Sigmoid colon (tissue), 4 donors: ENCODE measurements around the gene ENPP6.
A peak's percentile ranks its signal among the peaks of the same experiment; 100 is the strongest.

Source experiments
- POLR2A ChIP-seq, 2 donors: fragments of 450-650 bp; IDR thresholded peaks; one replicate each; pipeline ENCODE4 v1.6.1; 2016; ENCODE audit warnings: antibody characterized with exemption in 2 of 2, mild to moderate bottlenecking in 2 of 2, moderate library complexity in 2 of 2
- POLR2AphosphoS5 ChIP-seq, 4 donors: sonication (generic); formaldehyde crosslinking; IDR thresholded peaks; one replicate each; pipeline ENCODE4 v1.6.1; 2017; ENCODE audit warnings: antibody characterized with exemption in 4 of 4
- TF ChIP-seq, protein P1 (sequence below), 4 experiments: fragments of 450-650 bp in 3 of 4; fragments of 200-600 bp in 1 of 4; IDR thresholded peaks; one replicate each; pipeline ENCODE4 v1.5.1; 2016 to 2019; ENCODE audit warnings: antibody characterized with exemption in 4 of 4, mild to moderate bottlenecking in 3 of 4, moderate library complexity in 2 of 4

DNA sequence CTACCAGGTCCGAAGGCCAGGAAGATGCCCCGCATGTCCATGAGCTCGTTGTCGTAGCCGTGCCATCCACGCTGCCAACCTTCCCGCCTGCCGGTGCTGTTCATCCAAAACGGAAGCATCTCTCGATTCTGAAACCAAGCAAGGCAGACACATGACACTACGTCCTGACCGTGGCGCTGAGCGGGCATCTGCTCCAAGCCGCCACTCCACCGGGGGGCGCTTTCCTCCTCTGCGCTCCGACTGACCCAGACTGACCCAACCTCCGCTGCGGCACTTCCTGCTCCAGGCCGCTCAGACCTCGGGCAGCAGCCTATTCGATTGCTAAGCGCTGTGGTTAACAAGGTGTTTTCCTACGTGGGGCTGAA, 120.5 kb downstream of the ENPP6 start:
- TF ChIP-seq, protein P1, sequence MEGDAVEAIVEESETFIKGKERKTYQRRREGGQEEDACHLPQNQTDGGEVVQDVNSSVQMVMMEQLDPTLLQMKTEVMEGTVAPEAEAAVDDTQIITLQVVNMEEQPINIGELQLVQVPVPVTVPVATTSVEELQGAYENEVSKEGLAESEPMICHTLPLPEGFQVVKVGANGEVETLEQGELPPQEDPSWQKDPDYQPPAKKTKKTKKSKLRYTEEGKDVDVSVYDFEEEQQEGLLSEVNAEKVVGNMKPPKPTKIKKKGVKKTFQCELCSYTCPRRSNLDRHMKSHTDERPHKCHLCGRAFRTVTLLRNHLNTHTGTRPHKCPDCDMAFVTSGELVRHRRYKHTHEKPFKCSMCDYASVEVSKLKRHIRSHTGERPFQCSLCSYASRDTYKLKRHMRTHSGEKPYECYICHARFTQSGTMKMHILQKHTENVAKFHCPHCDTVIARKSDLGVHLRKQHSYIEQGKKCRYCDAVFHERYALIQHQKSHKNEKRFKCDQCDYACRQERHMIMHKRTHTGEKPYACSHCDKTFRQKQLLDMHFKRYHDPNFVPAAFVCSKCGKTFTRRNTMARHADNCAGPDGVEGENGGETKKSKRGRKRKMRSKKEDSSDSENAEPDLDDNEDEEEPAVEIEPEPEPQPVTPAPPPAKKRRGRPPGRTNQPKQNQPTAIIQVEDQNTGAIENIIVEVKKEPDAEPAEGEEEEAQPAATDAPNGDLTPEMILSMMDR (IDR thresholded peaks at IDR 0.05) = peak in 3 of 4 experiments; percentile 11 to 22 (median 20)
- TF ChIP-seq POLR2AphosphoS5 (IDR thresholded peaks at IDR 0.05) = peak in 2 of 4 donors; percentile 24 to 31
- TF ChIP-seq POLR2A (IDR thresholded peaks at IDR 0.05) = no peak
